Breast epithelium (tissue), 4 donors: ENCODE measurements around the gene RPS27. TPM values are rescaled to one million over a fixed set of nuclear protein-coding genes. Genes with fewer than 3 reads are reported as not detected.

Experiments
- DNase-seq, 2 donors: peaks; one replicate each; pipeline ENCODE4 v3.0.0-alpha.2; 2019; ENCODE audit warnings: low spot score in 2 of 2
- H3K27ac ChIP-seq, 2 donors: fragments of 200-600 bp; sonication (generic) in 1 of 2; one replicate each; pipeline ENCODE4 v1.5.1; 2016 to 2019; ENCODE audit warnings: mild to moderate bottlenecking in 1 of 2
- H3K27me3 ChIP-seq, 2 donors: fragments of 200-600 bp; sonication (generic) in 1 of 2; one replicate each; pipeline versions ENCODE4 v1.5.1 to v1.6.0; 2017 to 2019; ENCODE audit warnings: control low read depth in 1 of 2, mild to moderate bottlenecking in 1 of 2
- H3K36me3 ChIP-seq: fragments of 200-600 bp; one replicate; pipeline ENCODE4 v1.5.1; 2019
- H3K4me1 ChIP-seq, 2 donors: fragments of 200-600 bp; sonication (generic); one replicate each; pipeline ENCODE4 v1.5.1; 2016 to 2019; ENCODE audit warnings: control low read depth in 1 of 2
- H3K4me3 ChIP-seq, 3 donors: fragments of 200-600 bp; sonication (generic); 1 replicate in 2 of 3; 2 replicates in 1 of 3; pipeline ENCODE4 v1.5.1; 2016 to 2019; ENCODE audit warnings: mild to moderate bottlenecking in 3 of 3, moderate library complexity in 2 of 3
- H3K9me3 ChIP-seq, 2 donors: fragments of 200-600 bp; sonication (generic) in 1 of 2; one replicate each; pipeline ENCODE4 v1.5.1; 2016 to 2019; ENCODE audit warnings: control low read depth in 1 of 2
- CTCF ChIP-seq, 3 donors: fragments of 450-650 bp; IDR thresholded peaks; one replicate each; pipeline ENCODE4 v1.5.1; 2016 to 2017; ENCODE audit warnings: antibody characterized with exemption in 3 of 3, mild to moderate bottlenecking in 3 of 3, moderate library complexity in 3 of 3
- POLR2A ChIP-seq: fragments of 450-650 bp; IDR thresholded peaks from one replicate; pipeline ENCODE4 v1.6.1; 2016; ENCODE audit warnings: antibody characterized with exemption, mild to moderate bottlenecking, moderate library complexity
- POLR2AphosphoS5 ChIP-seq, 3 donors: sonication (generic); formaldehyde crosslinking; IDR thresholded peaks; one replicate each; pipeline ENCODE4 v1.6.1; 2017; ENCODE audit warnings: antibody characterized with exemption in 3 of 3
- intact Hi-C: fragments of 100-400 bp; cut with DNase I; formaldehyde crosslinking; loops from one replicate; pipeline ENCODE4 v1.15.1; 2023; ENCODE audit warnings: low total_unique reads
- total RNA-seq, 3 donors: library from RNA; depleted of rRNA; stranded (reverse); fragments of >200 nt; gene quantifications; one replicate each; pipeline ENCODE4 v1.1.0, GENCODE V29; 2016

Gene RPS27
- total RNA-seq, 3 donors from 2014 or later, result 2,845 to 3,909 (median 3,226) TPM

DNA sequence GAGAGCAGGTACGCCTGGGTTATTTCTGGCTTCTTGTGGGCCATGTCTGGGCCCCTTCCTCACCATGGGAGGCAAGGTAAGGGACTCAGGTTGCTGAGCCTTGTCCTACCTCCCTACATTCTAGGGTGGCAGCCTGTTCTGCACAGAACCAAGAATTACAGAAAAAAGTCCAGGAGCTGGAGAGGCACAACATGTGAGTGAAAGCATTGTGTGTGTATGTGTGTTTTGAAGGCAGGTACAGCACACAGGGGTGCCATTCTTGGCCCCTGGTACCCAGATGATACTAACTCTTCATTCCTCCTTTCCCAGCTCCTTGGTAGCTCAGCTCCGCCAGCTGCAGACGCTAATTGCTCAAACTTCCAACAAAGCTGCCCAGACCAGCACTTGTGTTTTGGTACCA, 17.5 kb upstream of the RPS27 start:
- Histone ChIP-seq H3K4me3 (no peak overlapping the region), H3K27me3 (no peaks in the 10 kb centered on the region), H3K4me1 (peaks cover 5 to 10% of the 10 kb centered on the region in 2 donors), H3K9me3 (no peaks in the 10 kb centered on the region), H3K36me3 (no peaks in the 10 kb centered on the region), H3K27ac (no peak overlapping the region)
- TF ChIP-seq POLR2A (no peak), POLR2AphosphoS5 (IDR thresholded peaks at IDR 0.05) (no peak), CTCF (IDR thresholded peaks at IDR 0.05) (no peak)
- no peak for DNase-seq
- intact Hi-C loops, result loop anchor here (10.0 kb wide), 1 partner anchor 178 kb away; no protein-coding TSS in a partner anchor

DNA sequence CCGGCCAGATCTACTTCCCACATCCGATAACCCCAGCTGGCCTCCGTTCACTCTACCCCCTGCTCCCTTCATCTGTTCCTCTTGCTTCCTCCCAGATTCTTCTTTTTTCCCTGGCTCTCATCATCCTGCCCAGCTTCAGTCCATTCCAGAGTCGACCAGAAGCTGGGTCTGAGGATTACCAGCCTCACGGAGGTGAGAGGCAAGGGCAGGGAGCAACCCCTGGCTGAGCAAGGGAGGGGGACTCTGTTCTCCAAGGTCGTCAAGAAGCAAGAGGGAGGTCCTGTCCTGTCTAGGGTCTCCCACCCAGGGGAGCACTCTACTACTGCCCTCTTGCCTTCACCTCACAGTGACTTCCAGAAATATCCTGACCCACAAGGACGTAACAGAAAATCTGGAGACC, 17.0 kb upstream of the RPS27 start:
- Histone ChIP-seq H3K4me3 (no peak overlapping the region), H3K27me3 (no peaks in the 10 kb centered on the region), H3K36me3 (no peaks in the 10 kb centered on the region), H3K9me3 (no peaks in the 10 kb centered on the region), H3K4me1 (peaks cover 5 to 8% of the 10 kb centered on the region in 2 donors), H3K27ac (no peak overlapping the region)
- TF ChIP-seq POLR2A (no peak), POLR2AphosphoS5 (IDR thresholded peaks at IDR 0.05) (no peak), CTCF (IDR thresholded peaks at IDR 0.05) (no peak)
- no peak for DNase-seq
- intact Hi-C loops, result loop anchor here (10.0 kb wide), 1 partner anchor 179 kb away; no protein-coding TSS in a partner anchor

- H3K27ac ChIP-seq, result peak overlapping the region; percentile 91 to 92
- intact Hi-C loops, result loop anchor here (10.0 kb wide), 1 partner anchor 182 kb away; no protein-coding TSS in a partner anchor
- peaks cover 0 to 5% of the 10 kb centered on the region in 2 donors for H3K4me1 ChIP-seq
- no peaks in the 10 kb centered on the region for H3K36me3 ChIP-seq
- no peaks in the 10 kb centered on the region for H3K27me3 ChIP-seq
- TF ChIP-seq POLR2AphosphoS5 (IDR thresholded peaks at IDR 0.05) (no peak), CTCF (IDR thresholded peaks at IDR 0.05) (no peak), POLR2A (no peak)
- peak overlapping the region; percentile 73 to 83 (median 81) for H3K4me3 ChIP-seq
- no peak for DNase-seq
- no peaks in the 10 kb centered on the region for H3K9me3 ChIP-seq
These were observed 13.7 kb upstream of the RPS27 start for GRCh38 chr1:153976819-153977249.

GRCh38 chr1:153977250-153978240, 13.0 kb upstream of the RPS27 start, which contains the start of gene JTB:
TSS of gene JTB (minus strand) at chr1:153977674. CDS start at chr1:153977252, 422 bp downstream.
- intact Hi-C loops, result loop anchor here (10.0 kb wide), 1 partner anchor 183 kb away; no protein-coding TSS in a partner anchor
- TF ChIP-seq POLR2AphosphoS5 (IDR thresholded peaks at IDR 0.05) (peak; percentile 72 to 91 (median 80)), POLR2A (peak; percentile 89), CTCF (IDR thresholded peaks at IDR 0.05) (no peak)
- Histone ChIP-seq H3K9me3 (no peaks in the 10 kb centered on the region), H3K36me3 (no peaks in the 10 kb centered on the region), H3K27ac (peak within 1 kb of the TSS; percentile 91 to 92), H3K4me1 (peaks cover 0 to 5% of the 10 kb centered on the region in 2 donors), H3K4me3 (peak within 1 kb of the TSS; percentile 73 to 83 (median 81)), H3K27me3 (no peaks in the 10 kb centered on the region)
- peak; percentile 83 to 85 for DNase-seq
